Memory B cell (primary cell): ENCODE results near the gene ZMYM4.

Experiments used
- ATAC-seq: fragments of 150-1000 bp; cut with Tn5 transposase; 2 replicates; pipeline ENCODE4 v1.10.0; 2021; ENCODE audit warnings: low read depth, mild to moderate bottlenecking, moderate library complexity
- DNase-seq, 2 donors: peaks; one replicate each; pipeline ENCODE4 v3.0.0; 2022; ENCODE audit warnings: low spot score in 2 of 2
- H3K27ac Mint-ChIP-seq: one replicate; pipeline ENCODE4 v1.8.0; 2022; ENCODE audit warnings: mild to moderate bottlenecking, moderate library complexity, mixed read lengths
- H3K27me3 Mint-ChIP-seq: one replicate; pipeline ENCODE4 v1.8.0; 2022; ENCODE audit warnings: mixed read lengths
- H3K36me3 Mint-ChIP-seq: one replicate; pipeline ENCODE4 v1.8.0; 2022; ENCODE audit warnings: mild to moderate bottlenecking, mixed read lengths
- H3K4me1 Mint-ChIP-seq: one replicate; pipeline ENCODE4 v1.8.0; 2022; ENCODE audit warnings: mixed read lengths
- H3K4me3 Mint-ChIP-seq: one replicate; pipeline ENCODE4 v1.8.0; 2022; ENCODE audit warnings: mild to moderate bottlenecking, moderate library complexity, mixed read lengths
- H3K9me3 Mint-ChIP-seq: one replicate; pipeline ENCODE4 v1.8.0; 2022; ENCODE audit warnings: mixed read lengths

ZMYM4 gene

GRCh38 chr1:35261412-35262120, 6.9 kb upstream of the ZMYM4 start:
- Mint-ChIP-seq H3K27me3 (peaks cover 14% of the 10 kb centered on the region), H3K9me3 (no peaks in the 10 kb centered on the region), H3K4me1 (no peaks in the 10 kb centered on the region), H3K36me3 (no peaks in the 10 kb centered on the region), H3K4me3 (no peak overlapping the region), H3K27ac (no peak overlapping the region)
- DNase-seq, result no peak
- no peak for ATAC-seq

- Mint-ChIP-seq H3K9me3 (no peaks in the 10 kb centered on the region), H3K27me3 (peaks cover 13% of the 10 kb centered on the region), H3K36me3 (no peaks in the 10 kb centered on the region), H3K4me3 (no peak overlapping the region), H3K4me1 (peaks cover 4% of the 10 kb centered on the region), H3K27ac (no peak overlapping the region)
- DNase-seq (no peak), ATAC-seq (no peak)
Measured at GRCh38 chr1:35264035-35264434, 4.5 kb upstream of the ZMYM4 start.

DNA sequence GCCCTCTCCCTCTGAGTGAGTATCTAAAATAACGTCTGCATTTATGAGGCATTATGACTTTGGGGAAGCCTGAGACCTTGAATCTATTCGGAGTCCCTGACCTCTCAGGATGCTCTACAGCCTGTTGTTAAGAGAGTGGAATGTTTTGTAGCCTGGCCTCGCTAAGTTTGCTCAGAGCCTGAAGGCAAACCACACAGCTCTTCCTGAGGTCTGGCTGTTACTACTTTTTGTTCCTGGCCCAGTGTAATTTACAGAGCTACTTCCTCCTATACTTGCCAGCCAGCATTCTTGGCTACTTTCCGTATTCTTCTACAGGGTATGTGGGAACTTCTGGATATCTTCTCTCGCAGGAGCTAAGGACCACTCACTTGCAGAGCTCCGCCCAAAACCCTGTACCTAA, 3.6 kb upstream of the ZMYM4 start:
- Mint-ChIP-seq H3K36me3 (no peaks in the 10 kb centered on the region), H3K9me3 (no peaks in the 10 kb centered on the region), H3K4me3 (no peak overlapping the region), H3K27ac (no peak overlapping the region), H3K4me1 (peaks cover 9% of the 10 kb centered on the region), H3K27me3 (peaks cover 13% of the 10 kb centered on the region)
- no peak for ATAC-seq
- DNase-seq, result no peak

DNA sequence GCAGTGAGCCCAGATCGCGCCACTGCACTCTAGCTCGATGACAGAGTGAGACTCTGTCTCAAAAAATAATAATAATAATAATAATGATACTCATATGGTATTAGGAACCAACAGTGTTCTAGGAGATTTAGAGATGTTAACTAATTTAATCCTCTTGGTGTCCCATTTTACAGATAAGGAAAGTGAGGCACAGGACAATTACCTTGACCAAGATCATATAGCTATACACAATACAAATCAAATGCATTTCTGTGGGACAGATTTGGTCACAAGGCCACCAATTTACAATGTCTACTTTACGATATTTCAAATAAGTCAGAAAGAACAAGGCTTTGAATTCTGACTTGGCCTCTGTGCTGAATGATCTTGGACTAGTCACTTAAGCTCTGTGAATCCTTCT, 2.2 kb upstream of the ZMYM4 start:
- DNase-seq, result no peak
- Mint-ChIP-seq H3K27ac (no peak overlapping the region), H3K4me3 (no peak overlapping the region), H3K9me3 (no peaks in the 10 kb centered on the region), H3K36me3 (no peaks in the 10 kb centered on the region), H3K4me1 (peaks cover 15% of the 10 kb centered on the region), H3K27me3 (peaks cover 13% of the 10 kb centered on the region)
- ATAC-seq, result no peak

GRCh38 chr1:35269201-35269988, 886 bp downstream of the ZMYM4 start:
- no peak for DNase-seq
- ATAC-seq, result no peak
- Mint-ChIP-seq H3K27ac (peak overlapping the region; percentile 84), H3K4me3 (peak overlapping the region; percentile 87), H3K4me1 (peaks cover 18% of the 10 kb centered on the region), H3K9me3 (no peaks in the 10 kb centered on the region), H3K36me3 (peaks cover 2% of the 10 kb centered on the region), H3K27me3 (peaks cover 4% of the 10 kb centered on the region)

DNA sequence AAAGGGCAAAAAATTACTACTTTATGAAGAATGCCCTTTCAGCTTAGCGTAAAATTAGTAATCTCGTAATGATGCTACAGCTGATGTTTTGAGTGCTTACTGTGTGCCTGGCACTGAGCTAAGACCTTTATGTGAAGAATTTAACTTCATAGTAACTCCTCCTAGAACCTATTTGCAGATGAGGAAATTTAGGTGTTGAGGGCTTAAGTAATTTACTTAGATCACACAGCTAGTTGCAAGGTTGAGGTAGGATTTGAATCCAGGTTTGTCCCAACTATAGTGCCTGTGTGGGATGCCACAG, 1.4 kb downstream of the ZMYM4 start:
- H3K27ac Mint-ChIP-seq, result no peak overlapping the region
- peaks cover 2% of the 10 kb centered on the region for H3K27me3 Mint-ChIP-seq
- peak overlapping the region; percentile 87 for H3K4me3 Mint-ChIP-seq
- H3K9me3 Mint-ChIP-seq, result no peaks in the 10 kb centered on the region
- peaks cover 2% of the 10 kb centered on the region for H3K36me3 Mint-ChIP-seq
- peaks cover 18% of the 10 kb centered on the region for H3K4me1 Mint-ChIP-seq
- ATAC-seq (no peak), DNase-seq (no peak)

- Mint-ChIP-seq H3K4me1 (peaks cover 18% of the 10 kb centered on the region), H3K9me3 (no peaks in the 10 kb centered on the region), H3K27me3 (peaks cover 2% of the 10 kb centered on the region), H3K4me3 (no peak overlapping the region), H3K36me3 (peaks cover 2% of the 10 kb centered on the region), H3K27ac (no peak overlapping the region)
- ATAC-seq (no peak), DNase-seq (no peak)
Measured at GRCh38 chr1:35270836-35271235, 2.3 kb downstream of the ZMYM4 start.

GRCh38 chr1:35274197-35274596, 5.7 kb downstream of the ZMYM4 start:
- Mint-ChIP-seq H3K27ac (no peak overlapping the region), H3K36me3 (peaks cover 13% of the 10 kb centered on the region)

GRCh38 chr1:35278886-35279554, 10.5 kb downstream of the ZMYM4 start:
- H3K9me3 Mint-ChIP-seq, result peaks cover 13% of the 10 kb centered on the region
- H3K27me3 Mint-ChIP-seq, result no peaks in the 10 kb centered on the region
- DNase-seq (no peak), ATAC-seq (no peak)
- no peak overlapping the region for H3K4me3 Mint-ChIP-seq
- H3K4me1 Mint-ChIP-seq, result peaks cover 9% of the 10 kb centered on the region
- peaks cover 36% of the 10 kb centered on the region for H3K36me3 Mint-ChIP-seq
- no peak overlapping the region for H3K27ac Mint-ChIP-seq

More at GRCh38 chr1:35274197-35274596, 5.7 kb downstream of the ZMYM4 start:
- Mint-ChIP-seq H3K9me3 (no peaks in the 10 kb centered on the region), H3K4me1 (peaks cover 17% of the 10 kb centered on the region), H3K4me3 (no peak overlapping the region), H3K27me3 (no peaks in the 10 kb centered on the region)
- DNase-seq (no peak), ATAC-seq (no peak)

- Mint-ChIP-seq H3K4me1 (peaks cover 9% of the 10 kb centered on the region), H3K27ac (no peak overlapping the region), H3K9me3 (peaks cover 13% of the 10 kb centered on the region), H3K27me3 (no peaks in the 10 kb centered on the region), H3K36me3 (peaks cover 38% of the 10 kb centered on the region), H3K4me3 (no peak overlapping the region)
- ATAC-seq (no peak), DNase-seq (no peak)
Measured at GRCh38 chr1:35279555-35279904, 11.0 kb downstream of the ZMYM4 start.

DNA sequence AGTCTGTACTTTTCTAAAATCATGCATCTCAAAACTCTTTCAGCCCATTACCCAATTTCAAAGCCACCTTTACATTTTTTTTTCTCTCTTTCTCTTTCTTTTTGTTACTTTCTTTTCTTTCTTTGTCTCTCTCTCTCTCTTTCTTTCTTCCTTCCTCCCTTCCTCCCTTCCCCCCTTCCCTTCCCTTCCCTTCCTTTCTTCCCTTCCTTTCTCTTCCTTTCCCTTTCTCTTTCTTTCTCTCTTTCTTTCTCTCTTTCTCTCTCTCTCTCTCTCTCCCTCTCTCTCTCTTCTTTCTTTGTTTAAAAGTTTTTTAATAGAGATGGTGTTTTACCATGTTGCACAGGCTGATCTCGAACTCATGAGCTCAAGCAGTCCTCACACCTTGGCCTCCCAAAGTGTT, 11.5 kb downstream of the ZMYM4 start:
- peaks cover 13% of the 10 kb centered on the region for H3K9me3 Mint-ChIP-seq
- DNase-seq, result no peak
- ATAC-seq, result no peak
- peaks cover 43% of the 10 kb centered on the region for H3K36me3 Mint-ChIP-seq
- peaks cover 9% of the 10 kb centered on the region for H3K4me1 Mint-ChIP-seq
- no peak overlapping the region for H3K27ac Mint-ChIP-seq
- H3K4me3 Mint-ChIP-seq, result no peak overlapping the region
- no peaks in the 10 kb centered on the region for H3K27me3 Mint-ChIP-seq

DNA sequence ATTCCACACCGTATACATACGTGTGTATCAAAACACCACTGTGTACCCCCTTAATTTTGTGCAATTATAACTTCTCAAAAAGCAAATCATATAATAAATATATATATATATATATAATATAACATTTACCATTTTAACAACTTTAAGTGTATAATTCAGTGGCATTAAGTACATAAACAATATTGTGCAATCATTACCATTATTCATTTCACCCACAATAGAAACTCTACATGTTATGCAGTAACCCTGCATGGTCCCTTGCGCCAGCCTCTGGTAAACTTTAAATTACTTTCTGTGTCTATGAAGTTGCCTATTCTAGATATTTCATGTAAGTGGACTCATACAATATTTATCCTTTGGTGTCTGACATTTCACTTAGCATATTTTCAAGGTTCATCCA, 13.1 kb downstream of the ZMYM4 start:
- Mint-ChIP-seq H3K4me1 (peaks cover 9% of the 10 kb centered on the region), H3K27me3 (no peaks in the 10 kb centered on the region), H3K4me3 (no peak overlapping the region), H3K27ac (no peak overlapping the region), H3K9me3 (peaks cover 13% of the 10 kb centered on the region), H3K36me3 (peaks cover 45% of the 10 kb centered on the region)
- ATAC-seq (no peak), DNase-seq (no peak)

GRCh38 chr1:35282172-35282571, 13.7 kb downstream of the ZMYM4 start:
- Mint-ChIP-seq H3K27ac (no peak overlapping the region), H3K9me3 (peaks cover 13% of the 10 kb centered on the region), H3K4me1 (peaks cover 9% of the 10 kb centered on the region), H3K27me3 (no peaks in the 10 kb centered on the region), H3K4me3 (no peak overlapping the region), H3K36me3 (peaks cover 45% of the 10 kb centered on the region)
- DNase-seq (no peak), ATAC-seq (no peak)

- Mint-ChIP-seq H3K4me3 (no peak overlapping the region), H3K9me3 (peaks cover 8% of the 10 kb centered on the region), H3K4me1 (peaks cover 11% of the 10 kb centered on the region), H3K36me3 (peaks cover 27% of the 10 kb centered on the region), H3K27ac (no peak overlapping the region), H3K27me3 (no peaks in the 10 kb centered on the region)
- DNase-seq (no peak), ATAC-seq (no peak)
Measured at GRCh38 chr1:35284852-35285251, 16.3 kb downstream of the ZMYM4 start.
